ENCODE measurements around the gene FAM83D.

FAM83D gene

GRCh38 chr20:38893565-38894090 is 32.6 kb upstream of the FAM83D start:
- CTCF ChIA-PET, result interaction anchor here (0.8 to 6.6 kb wide), 49 partner anchors 8 to 250 kb away, joined by 3 to 112 read pairs (median 5); partner anchors contain the start of genes DHX35, FAM83D and PPP1R16B
- DNase-seq (ENCODE audit: extremely low spot score), result peak; percentile 89
- POLR2A ChIA-PET, result interaction anchor here (1.0 to 1.2 kb wide), 2 partner anchors 19 to 21 kb away, joined by 3 read pairs; no protein-coding TSS in a partner anchor
- peak; percentile 99 for TF ChIP-seq CTCF (IDR thresholded peaks at IDR 0.05; ENCODE audit: control extremely low read depth, extremely low read depth, low read depth, missing control alignments)

GRCh38 chr20:38894091-38894847 is 31.9 kb upstream of the FAM83D start:
- ChIA-PET POLR2A (no interaction called here), CTCF (interaction anchor here (0.7 to 6.6 kb wide), 26 partner anchors 9 to 249 kb away, joined by 3 to 112 read pairs (median 5); partner anchors contain the start of genes FAM83D and PPP1R16B)
- TF ChIP-seq CTCF (IDR thresholded peaks at IDR 0.05; ENCODE audit: control extremely low read depth, extremely low read depth, low read depth, missing control alignments), result no peak
- peak; percentile 43 for DNase-seq (ENCODE audit: extremely low spot score)

- CTCF ChIA-PET, result interaction anchor here (0.8 to 5.6 kb wide), 23 partner anchors 8 to 250 kb away, joined by 3 to 66 read pairs (median 5); partner anchors contain the start of genes FAM83D and PPP1R16B
- DNase-seq (ENCODE audit: extremely low spot score), result no peak
- no peak for TF ChIP-seq CTCF (IDR thresholded peaks at IDR 0.05; ENCODE audit: control extremely low read depth, extremely low read depth, low read depth, missing control alignments)
- POLR2A ChIA-PET, result no interaction called here
Observed at GRCh38 chr20:38895098-38895949, 30.9 kb upstream of the FAM83D start.

GRCh38 chr20:38896009-38896594 is 30.1 kb upstream of the FAM83D start:
- ChIA-PET CTCF (interaction anchor here (1.3 to 5.6 kb wide), 4 partner anchors 36 to 250 kb away, joined by 4 to 66 read pairs (median 6); no protein-coding TSS in a partner anchor), POLR2A (no interaction called here)
- TF ChIP-seq CTCF (IDR thresholded peaks at IDR 0.05; ENCODE audit: control extremely low read depth, extremely low read depth, low read depth, missing control alignments), result no peak
- DNase-seq (ENCODE audit: extremely low spot score), result no peak

- no peak for TF ChIP-seq CTCF (IDR thresholded peaks at IDR 0.05; ENCODE audit: control extremely low read depth, extremely low read depth, low read depth, missing control alignments)
- DNase-seq (ENCODE audit: extremely low spot score), result no peak
- ChIA-PET POLR2A (no interaction called here), CTCF (interaction anchor here (1.0 kb wide), 1 partner anchor 29 kb away, joined by 5 read pairs; the partner anchor contains the start of gene FAM83D)
Observed at GRCh38 chr20:38897267-38897666, 28.9 kb upstream of the FAM83D start.

GRCh38 chr20:38900606-38901005 is 25.6 kb upstream of the FAM83D start:
- no peak for TF ChIP-seq CTCF (IDR thresholded peaks at IDR 0.05; ENCODE audit: control extremely low read depth, extremely low read depth, low read depth, missing control alignments)
- ChIA-PET CTCF (interaction anchor here (1.0 to 2.0 kb wide), 4 partner anchors 19 to 149 kb away, joined by 3 to 6 read pairs (median 4); no protein-coding TSS in a partner anchor), POLR2A (no interaction called here)
- DNase-seq (ENCODE audit: extremely low spot score), result no peak

All from GM10248 (cell line).